NCI-H1417 treated with DMSO at 0.1 percent for 48 hours (cell line): Measurements from ENCODE around the gene KMT2C.
"Not testable (repeated sequence)": the region's sequence is repeated elsewhere in the genome, so short reads cannot be mapped to it uniquely, and the experiment has no call there.

Source experiments
- DNase-seq: peaks from one replicate; lab custom pipeline; 2025; lab: John Stamatoyannopoulos, UW

The KMT2C gene

DNA sequence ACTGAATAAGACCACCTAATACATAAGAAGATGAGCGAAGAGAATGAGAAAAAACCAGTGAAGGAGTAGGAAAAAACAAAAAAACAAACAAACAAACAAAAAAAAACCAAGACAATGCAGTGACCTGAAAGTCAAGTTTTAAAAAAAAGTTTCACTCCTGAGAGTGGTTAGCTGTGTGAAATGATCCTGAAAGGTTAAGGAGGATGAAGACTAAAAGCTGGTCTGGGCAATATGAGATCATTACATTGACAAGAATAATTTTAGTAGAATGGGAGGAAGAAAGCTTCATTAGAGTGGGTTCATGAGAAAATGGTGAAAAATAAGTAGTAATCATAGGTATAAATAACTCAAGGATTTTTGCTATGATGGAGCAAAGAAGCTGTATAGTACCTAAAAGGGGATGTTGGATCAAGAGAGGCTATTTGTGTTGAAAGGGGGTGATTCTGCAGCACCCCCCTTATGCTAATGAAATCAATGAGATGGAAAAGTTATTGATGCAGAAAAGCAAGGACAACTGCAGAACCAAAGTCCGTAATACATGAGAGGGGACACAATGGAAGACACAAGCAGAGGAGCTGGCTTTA lies 80.2 kb downstream of the KMT2C start:
- DNase-seq: no peak

DNA sequence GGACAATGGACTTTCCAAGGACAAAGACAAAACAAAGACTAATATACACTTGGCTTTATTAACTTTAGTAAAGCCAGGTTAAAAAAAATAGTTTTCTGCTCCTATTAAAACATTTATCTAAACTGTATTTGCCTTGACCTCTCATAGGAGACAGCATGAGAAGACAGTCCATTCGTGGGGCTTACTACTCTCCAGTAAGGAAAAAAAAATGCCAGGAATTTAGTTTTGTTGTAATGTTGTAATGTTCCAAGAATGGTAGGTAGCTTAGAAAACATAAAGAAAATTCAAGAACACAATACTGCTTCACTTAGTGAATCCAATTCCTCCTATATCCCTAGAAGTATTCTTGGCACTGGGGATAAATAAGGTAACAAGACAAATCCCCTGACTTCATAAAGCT lies 81.7 kb downstream of the KMT2C start:
- DNase-seq: no peak

DNA sequence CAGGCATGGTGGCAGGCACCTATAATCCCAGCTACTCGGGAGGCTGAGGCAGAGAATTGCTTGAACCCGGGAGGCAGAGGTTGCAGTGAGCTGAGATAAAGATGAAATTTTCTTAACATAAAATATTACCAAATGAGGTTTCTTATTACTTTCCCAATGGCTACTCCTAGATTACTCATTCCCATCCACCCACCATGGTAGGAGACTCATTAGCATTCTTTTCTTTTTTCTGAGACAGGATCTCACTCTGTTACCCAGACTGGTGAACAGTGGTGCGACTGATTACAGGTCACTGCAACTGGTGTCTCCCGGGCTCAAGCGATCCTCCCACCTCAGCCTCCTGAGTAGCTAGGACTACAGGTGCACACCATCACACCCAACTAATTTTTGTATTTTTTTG lies 82.5 kb downstream of the KMT2C start:
- not testable (repeated sequence) for DNase-seq

DNA sequence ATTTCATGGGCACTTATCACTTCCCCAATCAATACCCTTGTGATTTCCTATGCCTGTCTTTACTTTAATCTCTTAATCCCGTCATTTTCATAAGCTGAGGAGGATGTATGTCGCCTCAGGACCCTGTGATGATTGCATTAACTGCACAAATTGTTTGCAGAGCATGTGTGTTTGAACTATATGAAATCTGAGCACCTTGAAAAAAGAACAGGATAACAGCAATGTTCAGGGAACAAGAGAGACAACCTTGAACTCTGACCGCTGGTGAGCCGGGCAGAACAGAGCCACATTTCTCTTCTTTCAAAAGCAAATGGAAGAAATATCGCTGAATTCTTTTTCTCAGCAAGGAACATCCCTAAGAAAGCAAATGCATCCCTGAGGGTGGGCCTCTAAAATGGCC lies 84.1 kb downstream of the KMT2C start:
- DNase-seq: not testable (repeated sequence)

DNA sequence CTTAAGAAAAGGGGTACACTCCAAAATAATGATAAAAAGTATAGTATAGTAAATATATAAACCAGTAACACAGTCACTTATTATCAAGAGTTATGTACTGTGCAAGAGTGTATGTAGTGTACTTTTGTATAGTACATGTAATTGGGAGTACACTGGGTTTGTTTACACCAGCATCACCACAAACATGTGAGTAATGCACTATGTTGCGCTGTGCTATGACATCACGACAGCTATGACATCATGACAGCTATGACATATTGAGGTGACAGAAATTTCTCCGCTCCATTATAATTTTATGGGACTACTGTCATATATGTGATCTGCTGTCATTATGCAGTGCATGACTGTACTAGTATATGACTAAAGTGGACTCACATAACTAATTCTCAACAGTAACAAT lies 84.6 kb downstream of the KMT2C start:
- DNase-seq: no peak

DNA sequence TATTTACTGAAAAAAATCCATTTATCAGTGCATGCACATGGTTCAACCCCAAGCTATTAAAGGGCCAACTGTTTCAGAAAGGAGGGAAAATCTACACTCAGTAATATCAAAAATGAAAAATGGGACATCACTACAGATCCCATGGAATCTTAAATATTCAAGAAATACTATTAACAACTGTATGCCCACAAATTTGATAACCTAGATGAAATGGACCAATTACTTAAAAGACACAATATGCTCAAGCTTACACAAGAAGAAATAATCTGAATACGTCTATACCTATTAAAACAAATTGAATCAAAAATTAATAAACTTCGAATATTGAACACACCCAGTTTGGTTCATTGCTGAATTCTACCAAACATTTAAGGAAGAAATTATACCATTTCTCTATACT lies 87.9 kb downstream of the KMT2C start:
- no peak for DNase-seq

DNA sequence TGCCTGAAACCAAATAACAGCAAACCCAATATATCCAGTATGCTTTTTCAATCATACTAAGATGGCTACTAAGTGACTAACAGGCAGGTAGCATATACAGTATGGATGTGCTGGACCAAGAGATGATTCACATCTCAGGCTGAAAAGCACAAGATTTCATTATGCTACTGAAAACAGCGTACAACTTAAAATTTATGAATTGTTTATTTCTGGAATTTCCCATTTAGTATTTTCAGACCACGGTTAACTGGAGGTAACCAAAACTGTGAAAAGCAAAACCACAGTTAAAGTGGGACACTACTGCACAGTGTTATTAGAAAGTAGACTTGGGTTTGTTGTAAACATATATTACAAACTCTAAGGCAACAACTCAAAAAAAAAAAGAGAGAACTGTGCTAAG lies 91.5 kb downstream of the KMT2C start:
- no peak for DNase-seq

DNA sequence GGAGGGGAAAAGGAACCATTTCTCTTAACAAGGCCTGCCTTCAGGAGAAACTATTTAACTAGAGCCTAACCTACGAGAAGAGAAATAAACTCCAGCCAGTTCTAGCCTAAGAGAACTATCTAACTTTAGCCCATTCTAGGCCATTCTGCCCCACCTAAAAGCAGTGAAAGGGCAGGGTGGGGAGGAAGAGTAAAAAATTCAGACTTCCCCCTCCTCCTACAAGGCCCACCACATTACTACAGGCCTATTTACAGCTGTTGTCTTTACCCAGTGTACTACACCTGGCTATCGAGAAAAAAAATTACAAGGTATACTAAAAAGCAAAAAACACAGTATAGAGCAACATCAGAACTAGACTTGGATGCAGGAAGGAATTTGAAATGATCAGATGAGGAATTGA lies 93.0 kb downstream of the KMT2C start:
- DNase-seq: no peak

DNA sequence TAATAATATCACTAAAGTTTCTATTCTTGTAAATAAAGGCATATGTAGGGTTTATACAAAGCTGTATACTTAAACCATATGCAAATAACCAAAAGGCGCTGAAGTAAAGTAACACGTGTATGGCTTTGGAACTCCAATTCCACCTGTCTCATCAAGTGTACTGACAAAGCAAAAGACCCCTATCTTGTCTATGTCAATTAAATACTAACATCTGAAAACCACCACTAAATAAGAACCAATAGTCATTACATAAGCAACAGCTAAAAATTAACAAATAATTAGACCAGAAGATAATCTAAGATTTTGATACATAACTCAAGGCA lies 93.9 kb downstream of the KMT2C start:
- DNase-seq: no peak

DNA sequence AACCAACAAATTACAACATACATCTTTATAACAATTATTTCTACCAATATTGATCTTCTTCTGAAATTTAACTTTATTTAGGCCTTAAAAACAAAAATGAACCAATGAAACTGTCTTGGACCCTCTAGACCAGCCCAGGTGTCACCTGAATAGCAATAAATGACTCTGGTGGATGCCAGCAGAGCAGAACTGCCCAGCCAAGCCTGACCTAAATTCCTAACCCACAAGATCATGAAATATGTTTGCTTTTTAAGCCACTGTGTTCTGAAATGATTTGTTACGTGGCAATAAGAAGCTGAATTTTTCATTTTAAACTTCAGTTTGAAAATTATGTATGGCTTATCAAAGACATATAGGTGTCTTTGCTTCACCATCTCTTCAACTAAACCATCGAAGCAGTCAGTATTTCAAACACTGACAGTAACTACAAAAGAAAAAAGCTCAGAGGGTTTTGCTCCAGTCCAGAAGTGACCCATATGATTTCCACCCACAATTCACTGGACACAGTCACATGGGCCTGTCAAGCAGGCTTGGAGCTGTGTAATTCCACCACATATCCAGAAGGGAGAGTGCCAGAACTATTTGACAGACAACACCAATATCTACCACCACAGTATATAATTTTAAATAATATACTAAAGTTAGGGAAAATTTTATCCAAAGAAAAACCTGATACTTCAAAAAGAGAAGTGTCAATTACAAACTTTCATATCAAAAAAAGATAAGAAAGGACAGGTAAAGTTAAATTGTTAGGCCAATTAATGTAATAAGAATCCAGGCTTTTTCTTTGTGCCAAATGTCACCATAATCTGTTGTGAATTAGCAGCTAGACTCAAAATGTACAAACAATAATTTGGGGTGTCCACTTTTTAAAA lies 94.5 kb downstream of the KMT2C start:
- no peak for DNase-seq

DNA sequence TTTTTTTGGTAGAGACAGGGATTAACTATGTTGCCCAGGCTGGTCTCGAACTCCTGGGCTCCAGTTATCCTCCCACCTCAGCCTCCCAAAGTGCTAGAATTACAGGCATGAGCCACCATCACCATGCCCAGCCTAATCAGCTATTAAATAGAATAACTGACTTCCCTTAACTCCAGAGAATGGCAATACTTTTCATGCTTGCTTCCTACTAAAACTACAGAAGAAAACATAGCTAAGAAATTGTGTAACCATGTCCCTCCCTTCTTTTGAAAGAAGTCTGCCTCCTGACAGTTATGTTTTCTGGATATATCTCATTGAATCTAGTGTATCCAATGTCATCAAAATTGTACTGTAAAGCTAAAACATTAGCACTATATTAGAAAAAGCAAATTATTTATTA lies 95.6 kb downstream of the KMT2C start:
- no peak for DNase-seq

DNA sequence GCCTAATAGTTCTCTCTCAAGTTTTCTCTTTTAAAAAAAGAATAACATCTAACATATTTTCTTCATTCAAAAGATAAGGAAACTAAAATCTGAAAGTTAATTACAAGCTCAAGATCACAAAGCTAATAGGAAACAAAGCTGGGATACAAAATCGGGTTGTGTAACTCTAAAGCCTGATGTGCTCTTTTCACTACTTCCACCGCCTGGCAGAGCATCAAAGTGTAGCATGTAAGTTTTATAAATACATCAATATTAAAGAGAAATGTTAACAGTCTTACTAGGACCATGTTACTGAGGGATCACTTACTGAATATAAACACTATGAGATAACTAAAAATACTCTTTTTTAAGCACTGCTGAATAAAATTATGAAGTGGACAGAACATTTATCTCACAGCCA lies 97.2 kb downstream of the KMT2C start:
- DNase-seq: no peak

DNA sequence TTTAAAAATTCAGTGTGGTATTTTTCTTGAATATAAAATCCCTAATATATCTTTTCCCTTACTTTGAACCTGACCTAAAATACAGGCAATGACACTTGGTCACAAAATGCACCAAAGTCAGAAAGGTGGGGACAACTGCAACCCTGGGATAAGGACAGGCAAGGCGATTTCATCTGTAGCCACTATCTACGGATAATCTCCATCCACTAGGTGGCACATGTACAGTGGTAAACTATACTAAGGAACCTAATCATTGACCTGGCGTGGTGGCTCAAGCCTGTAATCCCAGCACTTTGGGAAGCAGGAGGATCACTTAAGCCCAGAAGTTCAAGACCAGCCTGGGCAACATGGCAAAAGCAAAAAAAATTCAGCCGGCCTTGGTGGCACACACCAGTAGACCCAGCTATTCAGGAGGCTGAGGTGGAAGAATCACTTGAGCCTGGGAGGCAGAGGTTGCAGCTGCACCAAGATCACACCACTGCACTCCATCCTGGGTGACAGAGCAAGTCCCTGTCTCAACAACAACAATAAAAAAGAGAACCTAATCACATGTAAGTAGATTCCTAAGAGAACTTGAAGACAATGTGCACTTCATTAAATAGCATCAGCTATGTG lies 98.9 kb downstream of the KMT2C start:
- peak; percentile 9 for DNase-seq

DNA sequence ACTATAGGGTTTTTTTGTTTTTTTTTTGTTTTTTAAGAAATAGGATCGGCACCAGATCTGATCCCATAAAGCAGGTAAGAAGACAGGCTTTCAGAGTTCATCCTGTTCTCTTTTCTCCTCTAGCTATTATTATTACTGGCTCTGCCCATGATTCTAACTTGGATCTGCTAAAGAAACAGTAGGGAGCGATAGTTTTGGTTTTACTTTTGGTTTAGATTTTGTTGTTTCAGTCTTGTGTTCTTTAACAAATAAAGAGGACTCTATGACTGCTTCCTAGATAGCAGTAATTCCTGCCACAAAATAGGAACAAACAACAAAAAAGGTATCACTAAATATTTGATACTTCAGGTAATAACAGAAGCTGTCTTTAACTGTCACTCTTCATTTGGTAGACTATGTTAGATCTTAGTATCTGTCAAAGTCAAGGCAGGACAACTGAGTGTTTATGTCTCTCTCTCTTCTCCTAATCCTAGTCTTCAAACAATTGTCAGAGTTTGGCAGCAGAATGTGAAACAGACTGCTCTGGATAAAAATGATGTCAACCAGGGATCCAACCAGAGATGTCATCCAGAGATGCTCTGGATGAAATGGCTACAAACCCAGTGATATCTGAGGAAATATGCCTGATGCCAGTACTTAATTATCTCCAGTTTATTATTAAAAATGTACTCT lies 99.8 kb downstream of the KMT2C start:
- DNase-seq: no peak

DNA sequence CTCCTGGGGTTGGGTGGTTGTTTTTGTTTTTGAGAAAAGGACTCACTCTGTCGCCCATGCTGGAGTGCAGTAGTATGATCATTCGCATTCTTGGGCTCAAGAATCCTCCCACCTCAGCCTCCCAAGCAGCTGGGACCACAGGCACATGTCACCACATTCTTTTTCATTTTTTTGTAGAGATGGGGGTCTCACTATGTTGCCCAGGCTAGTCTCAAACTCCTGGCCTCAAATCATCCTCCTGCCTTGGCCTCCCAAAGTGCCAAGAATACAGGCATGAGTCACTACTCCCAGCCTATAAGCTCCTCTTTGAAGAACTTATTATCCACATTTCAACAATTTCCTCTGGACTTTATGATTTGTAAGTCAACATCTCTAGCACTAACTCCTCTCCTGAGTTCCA lies 102.7 kb downstream of the KMT2C start:
- DNase-seq: no peak

DNA sequence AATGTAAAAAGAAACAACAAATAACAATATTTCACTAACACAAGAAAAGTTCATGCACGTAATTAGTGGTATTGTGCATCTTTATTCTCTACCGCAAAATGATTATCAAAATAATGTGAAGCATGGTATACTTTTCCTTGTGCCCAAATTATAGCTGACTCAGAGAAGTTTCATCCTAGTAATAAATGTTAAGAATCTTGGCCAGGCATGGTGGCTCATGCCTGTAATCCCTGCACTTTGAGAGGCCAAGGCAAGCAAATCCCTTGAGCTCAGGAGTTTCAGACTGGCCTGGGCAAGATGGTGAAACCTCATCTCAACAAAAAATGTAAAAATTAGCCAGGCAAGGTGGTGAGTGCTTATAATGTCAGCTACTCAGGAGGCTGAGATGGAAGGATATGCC lies 105.0 kb downstream of the KMT2C start:
- no peak for DNase-seq

DNA sequence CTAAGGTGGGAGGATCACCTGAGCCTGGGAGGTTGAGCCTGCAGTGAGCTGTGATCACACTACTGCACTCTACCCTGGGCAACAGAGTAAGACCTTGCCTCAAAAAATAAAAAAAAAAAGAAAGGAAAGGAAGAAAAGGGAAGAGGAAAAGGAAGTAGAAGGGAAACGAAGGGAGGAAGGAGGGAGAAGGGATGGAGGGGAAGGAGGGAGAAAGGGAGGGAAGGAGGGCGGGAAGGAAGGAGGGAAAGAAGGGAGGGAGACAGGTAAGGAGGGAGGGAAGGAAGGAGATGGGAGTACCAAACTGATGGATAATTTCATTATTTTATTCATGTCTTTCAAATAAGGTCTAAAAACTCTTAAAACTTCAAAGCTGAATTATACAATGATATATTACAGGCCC lies 106.3 kb downstream of the KMT2C start:
- no peak for DNase-seq

DNA sequence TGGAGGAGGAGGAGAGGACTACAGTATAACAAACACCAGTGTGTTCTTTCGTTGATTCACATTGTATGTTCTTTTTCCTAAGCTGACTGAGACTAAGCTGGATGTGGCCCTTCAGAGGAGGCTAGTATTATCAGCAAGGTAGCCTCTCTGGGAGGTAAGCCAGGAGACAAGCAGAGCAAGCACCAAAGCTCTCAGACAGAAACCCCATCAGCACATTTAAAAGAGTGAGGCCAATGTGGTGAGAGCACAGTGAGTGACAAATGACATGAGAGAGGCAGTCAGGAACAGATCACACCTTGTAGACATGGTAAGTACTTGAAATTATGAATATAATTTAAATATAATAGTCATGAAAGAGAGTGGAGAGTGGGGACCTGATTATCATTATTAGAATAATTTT lies 107.6 kb downstream of the KMT2C start:
- DNase-seq: no peak

DNA sequence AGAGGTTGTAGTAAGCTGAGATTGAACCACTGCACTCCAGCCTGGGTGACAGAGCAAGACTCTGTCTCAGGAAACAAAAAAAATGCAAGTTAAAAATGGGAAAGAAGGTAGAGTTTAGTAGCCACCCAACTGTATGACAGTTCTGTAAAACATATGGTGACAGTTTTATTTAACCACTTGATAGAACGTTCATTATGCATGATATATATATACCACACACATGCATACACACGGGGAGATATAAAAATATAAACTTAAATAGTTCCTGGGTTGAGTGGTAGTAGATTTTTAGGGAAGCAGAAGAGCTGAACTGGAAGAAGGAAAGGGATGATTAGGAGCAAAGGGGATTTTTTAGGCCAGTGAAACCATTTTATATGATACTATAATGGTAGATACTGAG lies 120.0 kb downstream of the KMT2C start:
- no peak for DNase-seq

DNA sequence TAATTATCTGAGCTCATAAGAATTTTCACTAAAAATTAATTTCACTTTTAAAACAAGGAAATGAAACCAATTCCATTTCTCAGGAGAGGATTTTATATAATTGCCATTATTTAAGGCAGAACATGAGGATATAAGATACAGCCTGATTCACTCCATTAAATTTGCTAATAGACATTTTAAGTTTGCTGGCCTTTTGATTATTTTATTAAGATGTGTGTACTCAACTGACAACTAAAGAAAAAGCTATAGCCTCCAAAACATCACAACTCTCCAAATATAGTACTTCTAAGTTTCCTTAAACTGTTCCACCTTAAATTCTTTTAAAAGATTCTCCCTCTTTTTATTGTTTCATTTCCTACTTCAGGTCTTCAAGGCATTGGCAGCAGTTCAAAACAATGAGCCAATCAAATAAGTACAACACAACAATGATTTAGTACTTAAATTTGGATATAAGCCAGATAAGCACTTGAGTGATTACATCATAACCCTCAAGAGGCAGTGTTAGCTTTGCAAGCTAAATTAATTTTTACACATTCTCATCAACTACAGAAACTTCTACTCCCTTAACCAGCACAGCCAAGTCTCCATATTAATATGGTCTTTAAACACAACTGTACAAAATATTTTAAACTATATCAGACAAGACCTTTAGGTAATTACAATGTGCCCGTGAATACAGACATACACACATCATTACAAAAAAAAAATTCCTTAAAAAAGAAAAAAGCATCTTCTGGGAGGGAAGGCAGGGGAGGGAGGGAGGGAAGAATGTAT lies 121.8 kb downstream of the KMT2C start:
- peak; percentile 89 for DNase-seq

DNA sequence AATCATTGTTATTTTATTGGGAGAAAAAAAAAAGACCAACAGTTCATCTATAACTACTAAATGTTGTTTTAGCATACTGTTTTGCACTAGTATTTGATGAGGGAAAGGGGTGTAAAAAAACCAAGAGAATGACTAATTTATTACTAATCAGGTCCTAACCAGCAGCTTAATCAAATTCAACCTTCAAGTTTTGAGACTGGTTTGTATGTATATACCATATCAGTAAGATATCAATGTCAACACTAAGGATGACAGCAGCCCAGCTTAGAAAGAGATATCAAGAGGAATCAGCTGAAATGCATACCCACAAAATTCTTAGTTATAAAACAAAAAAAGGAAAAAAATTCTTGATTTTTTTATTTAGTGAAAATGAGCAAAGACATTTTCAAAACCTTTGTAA lies 122.6 kb downstream of the KMT2C start:
- no peak for DNase-seq

DNA sequence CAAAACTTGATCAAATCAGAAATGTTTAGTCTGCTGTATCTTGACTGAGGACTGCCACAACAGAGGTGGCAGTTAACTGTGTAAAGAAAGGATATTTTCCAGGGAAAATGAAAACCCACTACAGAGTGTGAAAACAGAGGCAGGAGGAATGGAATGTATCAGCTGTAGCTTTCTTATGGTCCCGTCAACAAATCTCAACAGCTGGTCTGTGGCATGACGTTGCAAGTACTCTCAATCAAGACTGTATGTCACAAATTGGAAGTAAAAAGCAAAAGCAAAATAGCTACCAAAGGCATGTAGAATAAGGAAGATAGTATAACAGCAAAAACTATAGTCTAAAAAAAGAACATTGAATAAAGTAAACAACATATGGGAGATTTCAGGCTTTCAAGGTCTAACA lies 123.5 kb downstream of the KMT2C start:
- DNase-seq: no peak
